OCI-LY3 (cell line): Measurements from ENCODE around the gene RBCK1.

ENCODE experiments used
- CTCF ChIP-seq: fragments of 200-600, 300-600 bp; sonication (generic); IDR thresholded peaks from 2 replicates; pipeline ENCODE4 v1.5.1; 2014; ENCODE audit warnings: antibody characterized with exemption, low read length, low read depth
- EZH2phosphoT487 ChIP-seq: fragments of 200-600 bp; shearing (Covaris generic); IDR thresholded peaks from 2 replicates; pipeline ENCODE4 v1.6.1; 2018; ENCODE audit warnings: antibody characterized with exemption, mixed run types, low read depth

GRCh38 chr20:402496-402885 is 5.6 kb upstream of the RBCK1 start:
- TF ChIP-seq CTCF: no peak
- no peak for TF ChIP-seq EZH2phosphoT487
